CD14-positive monocyte (primary cell): Measurements from ENCODE around the gene TPX2. TPM values are rescaled to one million over a fixed set of nuclear protein-coding genes. Genes with fewer than 3 reads are reported as not detected.

Experiments
- DNase-seq, 3 donors: peaks; one replicate each; pipeline ENCODE4 v3.0.0-alpha.2; 2011 to 2022
- H2AFZ ChIP-seq: 2 replicates; pipeline ENCODE4 v1.6.0; 2012; ENCODE audit warnings: mild to moderate bottlenecking, low read depth, low read length, inconsistent platforms; ENCODE audit not compliant: insufficient read depth, poor library complexity, severe bottlenecking
- H3K27ac ChIP-seq, 2 donors: 1 replicate in 1 of 2; 2 replicates in 1 of 2; pipeline ENCODE4 v1.5.1; 2012 to 2013; ENCODE audit warnings: low read length in 2 of 2, control low read depth in 1 of 2, inconsistent platforms in 1 of 2, low read depth in 1 of 2, mild to moderate bottlenecking in 1 of 2
- H3K27me3 ChIP-seq, 2 donors: one replicate each; pipeline versions ENCODE4 v1.6.0 to v1.6.1; 2011 to 2013; ENCODE audit warnings: low read length in 2 of 2; ENCODE audit not compliant: control insufficient read depth in 2 of 2, insufficient read depth in 2 of 2
- H3K36me3 ChIP-seq, 2 donors: replicated peaks in 1 of 2; 1 replicate in 1 of 2; 2 replicates in 1 of 2; pipeline versions ENCODE4 v1.5.1 to v1.6.1; 2012 to 2013; ENCODE audit warnings: low read length in 2 of 2, control low read depth in 1 of 2, inconsistent platforms in 1 of 2, mild to moderate bottlenecking in 1 of 2; ENCODE audit not compliant: insufficient read depth in 2 of 2, control insufficient read depth in 1 of 2
- H3K4me1 ChIP-seq, 2 donors: 1 replicate in 1 of 2; 2 replicates in 1 of 2; pipeline versions ENCODE4 v1.5.1 to v1.6.1; 2012 to 2013; ENCODE audit warnings: low read length in 2 of 2, control low read depth in 1 of 2, inconsistent platforms in 1 of 2, mild to moderate bottlenecking in 1 of 2, moderate library complexity in 1 of 2; ENCODE audit not compliant: insufficient read depth in 2 of 2, control insufficient read depth in 1 of 2
- H3K4me2 ChIP-seq: replicated peaks from 2 replicates; pipeline ENCODE3; 2012; ENCODE audit warnings: low read length, moderate library complexity, mild to moderate bottlenecking; ENCODE audit not compliant: poor library complexity, severe bottlenecking; ENCODE audit errors: extremely low read depth
- H3K4me3 ChIP-seq, 3 experiments: fragments of 200-600 bp in 1 of 3; sonication (generic) in 1 of 3; replicated peaks in 1 of 3; 1 replicate in 2 of 3; 2 replicates in 1 of 3; pipeline ENCODE4 v1.5.1; 2011 to 2013; ENCODE audit warnings: low read length in 3 of 3, mild to moderate bottlenecking in 3 of 3, control low read depth in 2 of 3, low read depth in 2 of 3, inconsistent platforms in 1 of 3, moderate library complexity in 1 of 3
- H3K79me2 ChIP-seq: 2 replicates; pipeline ENCODE4 v1.6.0; 2012; ENCODE audit warnings: mild to moderate bottlenecking, control low read depth, inconsistent platforms, low read length, moderate library complexity; ENCODE audit not compliant: insufficient read depth
- H3K9ac ChIP-seq: 2 replicates; pipeline ENCODE4 v1.6.0; 2017; ENCODE audit warnings: low read length, mild to moderate bottlenecking; ENCODE audit not compliant: insufficient read depth, poor library complexity, severe bottlenecking
- H3K9me3 ChIP-seq, 2 donors: replicated peaks in 1 of 2; 1 replicate in 1 of 2; 2 replicates in 1 of 2; pipeline versions ENCODE4 v1.5.1 to v1.6.1; 2012 to 2013; ENCODE audit warnings: low read length in 2 of 2, control low read depth in 1 of 2; ENCODE audit not compliant: control insufficient read depth in 1 of 2, insufficient read depth in 1 of 2
- H4K20me1 ChIP-seq: 2 replicates; pipeline ENCODE4 v1.6.0; 2012; ENCODE audit warnings: mild to moderate bottlenecking, low read length, control low read depth, moderate library complexity; ENCODE audit not compliant: insufficient read depth
- H3K27ac Mint-ChIP-seq, 7 donors: one replicate each; pipeline ENCODE4 v1.8.0; 2020; ENCODE audit warnings: mild to moderate bottlenecking in 7 of 7, mixed read lengths in 7 of 7, moderate library complexity in 6 of 7, inconsistent platforms in 2 of 7
- H3K27me3 Mint-ChIP-seq, 3 donors: one replicate each; pipeline ENCODE4 v1.8.0; 2021 to 2022; ENCODE audit warnings: low read depth in 3 of 3, mild to moderate bottlenecking in 3 of 3, mixed read lengths in 3 of 3, moderate library complexity in 3 of 3, inconsistent platforms in 1 of 3
- H3K36me3 Mint-ChIP-seq, 2 donors: one replicate each; pipeline ENCODE4 v1.8.0; 2020; ENCODE audit warnings: mixed read lengths in 2 of 2, inconsistent platforms in 1 of 2, mild to moderate bottlenecking in 1 of 2
- H3K4me1 Mint-ChIP-seq: one replicate; pipeline ENCODE4 v1.8.0; 2020; ENCODE audit warnings: mild to moderate bottlenecking, mixed read lengths
- H3K4me3 Mint-ChIP-seq, 2 donors: one replicate each; pipeline ENCODE4 v1.8.0; 2020; ENCODE audit warnings: mild to moderate bottlenecking in 2 of 2, mixed read lengths in 2 of 2, moderate library complexity in 1 of 2
- H3K9me3 Mint-ChIP-seq, 7 donors: one replicate each; pipeline ENCODE4 v1.8.0; 2020 to 2022; ENCODE audit warnings: mixed read lengths in 7 of 7, mild to moderate bottlenecking in 6 of 7, moderate library complexity in 6 of 7, inconsistent platforms in 2 of 7
- whole genome bisulfite sequencing: methylation state at CpG from one replicate; pipeline ENCODE4 v1.1.5; 2013; ENCODE audit warnings: missing lambda C conversion rate; ENCODE audit not compliant: insufficient coverage; 5-methylcytosine and 5-hydroxymethylcytosine counted together
- intact Hi-C, 2 donors: fragments of 100-400 bp; cut with micrococcal nuclease; formaldehyde crosslinking; loops; one replicate each; pipeline versions ENCODE4 v1.15.0 to v1.15.1; 2023
- polyA plus RNA-seq, 3 donors: library from polyadenylated mRNA; depleted of rRNA in 1 of 3; unstranded in 2 of 3; stranded (reverse) in 1 of 3; fragments of 300-500 nt in 2 of 3; fragments of >200 nt in 1 of 3; fragmentation: Illumina TruSeq in 2 of 3; gene quantifications; 1 replicate in 2 of 3; 2 replicates in 1 of 3; pipeline ENCODE4 v1.2.3, GENCODE V29; 2012 to 2021
- TF ChIP-seq, protein P1 (sequence below): fragments of 200-600 bp; IDR thresholded peaks from one replicate; pipeline ENCODE4 v1.8.0; 2022; ENCODE audit warnings: antibody characterized with exemption, mild to moderate bottlenecking

The TPX2 gene
- polyA plus RNA-seq, 3 donors: 0.06 TPM; not detected in 2

DNA sequence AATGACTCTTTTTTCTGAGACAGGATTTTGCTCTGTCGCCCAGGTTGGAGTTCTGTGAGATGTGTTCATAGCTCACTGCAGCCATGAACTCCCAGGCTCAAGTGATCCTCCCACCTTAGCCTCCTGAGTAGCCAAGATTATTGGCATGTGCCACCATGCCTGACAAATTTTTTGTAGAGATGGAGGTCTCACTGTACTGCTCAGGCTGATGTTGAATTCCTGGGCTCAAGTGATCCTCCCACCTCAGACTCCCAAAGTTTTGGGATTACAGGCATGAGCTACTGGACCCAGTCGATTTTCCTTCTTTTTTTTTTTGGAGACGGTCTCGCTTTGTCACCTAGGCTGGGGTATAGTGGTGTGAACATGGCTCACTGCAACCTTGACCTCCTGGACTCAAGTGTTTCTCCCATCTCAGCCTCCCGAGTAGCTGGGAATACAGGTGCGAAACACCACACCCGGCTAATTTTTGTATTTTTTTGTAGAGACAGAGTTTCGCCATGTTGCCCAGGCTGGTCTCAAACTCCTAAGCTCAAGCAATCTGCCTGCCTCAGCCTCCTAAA is 40.8 kb upstream of the TPX2 start:
- Histone ChIP-seq H3K4me3 (no peak overlapping the region), H3K36me3 (peaks cover 4 to 36% of the 10 kb centered on the region in 2 donors), H3K4me1 (peaks cover 13 to 16% of the 10 kb centered on the region in 2 donors), H3K9me3 (no peaks in the 10 kb centered on the region), H3K79me2 (peaks cover 34% of the 10 kb centered on the region), H2AFZ (no peak overlapping the region), H3K27me3 (no peaks in the 10 kb centered on the region), H3K4me2 (no peak overlapping the region), H4K20me1 (peaks cover 49% of the 10 kb centered on the region), H3K27ac (peak overlapping the region in 1 of 2 donors; percentile 71), H3K9ac (no peak overlapping the region)
- intact Hi-C loops: no loop called here
- peaks cover 35% of the 10 kb centered on the region for H3K4me1 Mint-ChIP-seq
- H3K27ac Mint-ChIP-seq: peak overlapping the region; percentile 25 to 89 (median 55)
- no peak overlapping the region for H3K4me3 Mint-ChIP-seq
- no peaks in the 10 kb centered on the region for H3K9me3 Mint-ChIP-seq
- TF ChIP-seq, protein P1, sequence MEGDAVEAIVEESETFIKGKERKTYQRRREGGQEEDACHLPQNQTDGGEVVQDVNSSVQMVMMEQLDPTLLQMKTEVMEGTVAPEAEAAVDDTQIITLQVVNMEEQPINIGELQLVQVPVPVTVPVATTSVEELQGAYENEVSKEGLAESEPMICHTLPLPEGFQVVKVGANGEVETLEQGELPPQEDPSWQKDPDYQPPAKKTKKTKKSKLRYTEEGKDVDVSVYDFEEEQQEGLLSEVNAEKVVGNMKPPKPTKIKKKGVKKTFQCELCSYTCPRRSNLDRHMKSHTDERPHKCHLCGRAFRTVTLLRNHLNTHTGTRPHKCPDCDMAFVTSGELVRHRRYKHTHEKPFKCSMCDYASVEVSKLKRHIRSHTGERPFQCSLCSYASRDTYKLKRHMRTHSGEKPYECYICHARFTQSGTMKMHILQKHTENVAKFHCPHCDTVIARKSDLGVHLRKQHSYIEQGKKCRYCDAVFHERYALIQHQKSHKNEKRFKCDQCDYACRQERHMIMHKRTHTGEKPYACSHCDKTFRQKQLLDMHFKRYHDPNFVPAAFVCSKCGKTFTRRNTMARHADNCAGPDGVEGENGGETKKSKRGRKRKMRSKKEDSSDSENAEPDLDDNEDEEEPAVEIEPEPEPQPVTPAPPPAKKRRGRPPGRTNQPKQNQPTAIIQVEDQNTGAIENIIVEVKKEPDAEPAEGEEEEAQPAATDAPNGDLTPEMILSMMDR: no peak
- peaks cover 0 to 1% (median 0%) of the 10 kb centered on the region in 3 donors for H3K27me3 Mint-ChIP-seq
- no peak for DNase-seq
- 90% methylated on average over 2 of the region's 8 CpGs for WGBS
- H3K36me3 Mint-ChIP-seq: peaks cover 36 to 48% of the 10 kb centered on the region in 2 donors

DNA sequence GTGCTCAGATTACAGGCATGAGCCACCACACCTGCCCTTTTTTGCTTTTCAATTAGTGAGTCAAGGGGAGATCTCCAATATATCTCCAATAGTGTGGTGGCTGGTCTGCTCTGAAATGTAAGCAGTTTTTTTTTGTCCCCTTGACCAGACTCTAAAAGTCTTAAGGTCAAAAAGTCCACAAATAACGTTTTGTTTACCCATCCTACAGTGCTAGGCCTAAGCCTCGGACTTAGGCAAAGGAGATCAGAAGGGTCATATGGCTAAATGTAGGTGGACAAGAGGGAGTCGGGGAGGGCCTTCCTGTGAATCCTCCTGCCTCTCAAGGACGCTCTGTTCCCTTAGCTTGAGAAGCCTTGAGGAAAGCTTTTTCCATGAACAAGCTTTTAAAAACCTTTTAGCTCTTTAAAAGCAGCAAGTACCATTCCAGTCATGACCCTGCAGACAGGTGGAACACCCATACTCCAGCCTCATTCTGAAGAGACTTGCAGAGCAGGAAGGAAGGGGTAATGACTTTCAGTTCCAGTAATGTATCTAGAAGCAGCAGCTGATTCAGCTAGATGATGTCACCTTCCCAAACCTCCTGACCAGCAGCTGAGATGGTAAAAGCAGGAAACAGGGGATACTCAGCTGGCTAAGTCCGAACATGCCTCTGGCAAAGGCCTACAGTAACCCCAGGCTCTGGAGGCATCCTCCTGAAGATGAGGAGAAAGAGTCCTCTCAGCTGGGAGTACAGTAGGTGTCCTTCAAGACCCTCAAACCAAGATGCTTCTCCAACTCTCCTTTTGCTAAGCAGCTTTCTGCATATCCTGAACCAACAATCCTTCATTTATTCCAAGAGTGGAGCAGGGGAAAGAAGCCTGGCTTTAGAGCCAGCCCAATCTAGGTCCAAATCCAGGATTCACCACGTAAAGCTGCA is 40.0 kb upstream of the TPX2 start:
- peaks cover 42% of the 10 kb centered on the region for H4K20me1 ChIP-seq
- peaks cover 0 to 1% (median 0%) of the 10 kb centered on the region in 3 donors for H3K27me3 Mint-ChIP-seq
- no peaks in the 10 kb centered on the region for H3K9me3 Mint-ChIP-seq
- H3K36me3 Mint-ChIP-seq: peaks cover 36 to 45% of the 10 kb centered on the region in 2 donors
- H3K27ac ChIP-seq: peak overlapping the region; percentile 19 to 71
- WGBS: no CpG with 5 or more reads among the region's 6 CpGs
- peak overlapping the region; percentile 21 for H2AFZ ChIP-seq
- H3K4me3 Mint-ChIP-seq: peak overlapping the region in 1 of 2 donors; percentile 35
- peak overlapping the region; percentile 8 for H3K4me2 ChIP-seq
- H3K9me3 ChIP-seq: no peaks in the 10 kb centered on the region
- H3K4me1 Mint-ChIP-seq: peaks cover 35% of the 10 kb centered on the region
- H3K27me3 ChIP-seq: no peaks in the 10 kb centered on the region
- TF ChIP-seq, protein P1: no peak
- peak overlapping the region; percentile 46 to 90 (median 73) for H3K27ac Mint-ChIP-seq
- no peak overlapping the region for H3K4me3 ChIP-seq
- no peak overlapping the region for H3K9ac ChIP-seq
- peaks cover 31% of the 10 kb centered on the region for H3K79me2 ChIP-seq
- intact Hi-C loops: no loop called here
- DNase-seq: peak; percentile 67 to 84 (median 70)
- peaks cover 13 to 16% of the 10 kb centered on the region in 2 donors for H3K4me1 ChIP-seq
- H3K36me3 ChIP-seq: peaks cover 2 to 28% of the 10 kb centered on the region in 2 donors
